ENCODE results near the gene PKHD1.
"Not testable (repeated sequence)": the region's sequence is repeated elsewhere in the genome, so short reads cannot be mapped to it uniquely, and the experiment has no call there.

PKHD1 gene

DNA sequence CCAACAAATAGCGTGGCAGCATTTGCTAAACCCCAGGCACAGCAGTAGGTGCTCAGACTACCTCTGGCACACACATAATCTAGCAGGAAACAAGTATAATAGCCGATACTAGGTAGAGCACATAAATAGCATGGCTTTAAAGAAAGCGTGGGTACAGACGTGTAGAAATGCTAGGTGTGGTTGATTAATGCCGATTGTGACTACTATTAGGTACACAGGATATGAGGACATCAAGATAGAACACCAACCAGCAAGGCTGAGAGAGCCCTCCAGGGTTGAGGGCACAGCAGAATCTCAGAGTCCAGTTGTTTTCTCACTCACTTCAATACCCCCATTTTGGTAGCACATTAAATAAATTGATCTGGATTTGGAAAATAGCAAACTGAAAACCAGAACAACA lies 100.5 kb downstream of the PKHD1 start:
- DNase-seq (ENCODE audit: low read depth), result no peak

DNA sequence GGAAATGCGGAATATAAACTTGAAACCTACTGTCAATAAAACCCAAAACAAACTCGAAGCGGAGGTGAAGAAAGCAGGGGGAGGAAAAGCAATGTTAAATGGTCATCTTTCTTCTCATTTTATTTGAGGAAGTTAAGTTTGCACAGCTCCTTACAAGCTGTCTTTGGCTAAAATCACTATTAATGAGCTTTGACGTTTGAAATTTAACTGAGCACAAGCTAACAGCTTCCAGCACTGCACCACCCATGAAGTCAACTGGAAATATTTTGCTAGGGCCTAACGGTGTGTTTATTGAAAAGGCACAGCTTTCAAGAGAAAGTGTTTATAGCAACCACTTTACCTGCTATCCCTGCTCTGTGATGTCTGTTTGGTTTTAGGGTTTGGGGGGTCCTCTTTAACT lies 103.8 kb downstream of the PKHD1 start:
- DNase-seq (ENCODE audit: low read depth), result no peak

DNA sequence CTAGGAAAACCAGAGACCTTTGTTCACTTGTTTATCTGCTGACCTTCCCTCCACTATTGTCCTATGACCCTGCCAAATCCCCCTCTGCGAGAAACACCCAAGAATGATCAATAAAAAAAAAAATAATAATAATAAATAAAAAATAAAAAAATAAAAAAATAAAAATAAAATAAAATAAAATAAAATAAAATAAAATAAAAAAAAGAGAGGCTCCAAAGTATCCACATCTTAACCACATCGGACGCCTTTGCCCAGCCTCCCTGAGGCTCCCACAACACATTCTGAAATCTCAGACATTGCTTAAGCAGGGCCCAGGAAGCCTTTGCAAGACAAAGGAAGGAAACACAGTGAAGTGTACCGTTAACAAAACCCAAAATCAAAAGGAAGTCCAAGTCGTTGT lies 104.7 kb downstream of the PKHD1 start:
- DNase-seq (ENCODE audit: low read depth), result not testable (repeated sequence)

DNA sequence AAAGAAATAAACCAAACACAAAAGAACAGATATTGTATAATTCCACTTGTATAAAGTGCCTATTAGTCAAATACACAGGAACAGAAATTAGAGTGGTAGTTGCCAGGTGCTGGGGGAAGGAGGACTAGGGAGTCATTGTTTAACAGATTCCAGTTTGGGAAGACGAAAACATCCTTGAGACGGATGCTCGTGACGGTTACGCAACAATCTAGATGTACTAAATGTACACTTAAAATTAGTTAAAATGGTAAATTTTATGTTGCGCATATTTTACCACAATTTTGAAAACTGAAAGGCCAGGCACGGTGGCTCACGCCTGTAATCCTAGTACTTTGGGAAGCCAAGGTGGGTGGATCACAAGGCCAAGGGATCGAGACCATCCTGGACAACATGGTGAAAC lies 111.0 kb downstream of the PKHD1 start:
- no peak for DNase-seq (ENCODE audit: low read depth)

DNA sequence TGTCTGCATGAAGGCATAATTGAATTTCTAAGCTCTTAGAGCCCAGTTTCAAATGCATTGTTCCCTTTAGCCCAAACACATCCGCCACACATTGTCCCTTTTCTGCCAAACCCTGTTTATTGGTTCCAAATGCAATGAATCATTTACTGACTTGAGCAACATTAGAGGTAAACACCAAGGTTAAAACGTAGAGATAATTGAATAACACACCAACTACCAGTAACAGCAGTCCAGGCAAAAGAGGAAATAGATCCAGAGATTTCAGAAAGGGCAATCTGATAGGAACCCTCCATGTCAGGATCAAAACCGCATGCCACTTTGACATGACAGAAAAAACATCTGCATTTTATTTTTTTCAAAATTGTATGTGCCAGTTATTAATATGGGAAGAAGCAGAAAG lies 114.8 kb downstream of the PKHD1 start:
- no peak for DNase-seq (ENCODE audit: low read depth)

DNA sequence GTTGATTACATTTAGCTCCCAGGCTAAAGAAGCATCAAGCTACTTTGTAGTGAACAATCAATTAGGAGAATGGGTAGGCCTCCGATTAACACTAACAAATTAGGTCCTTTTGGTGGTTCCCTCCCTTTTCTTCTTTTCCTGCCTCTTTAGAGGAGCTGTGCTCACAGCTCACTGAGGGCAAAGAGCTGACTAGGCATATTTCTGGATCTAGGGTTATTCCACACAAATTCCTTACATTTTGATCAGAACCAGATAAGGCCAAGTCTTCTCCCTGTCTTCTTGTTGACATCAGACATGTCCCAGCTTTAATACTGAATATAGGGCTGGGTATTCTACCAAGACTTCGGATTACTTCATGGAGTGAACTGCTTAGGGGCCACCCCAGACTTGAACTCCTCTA lies 119.1 kb downstream of the PKHD1 start:
- DNase-seq (ENCODE audit: low read depth), result no peak

DNA sequence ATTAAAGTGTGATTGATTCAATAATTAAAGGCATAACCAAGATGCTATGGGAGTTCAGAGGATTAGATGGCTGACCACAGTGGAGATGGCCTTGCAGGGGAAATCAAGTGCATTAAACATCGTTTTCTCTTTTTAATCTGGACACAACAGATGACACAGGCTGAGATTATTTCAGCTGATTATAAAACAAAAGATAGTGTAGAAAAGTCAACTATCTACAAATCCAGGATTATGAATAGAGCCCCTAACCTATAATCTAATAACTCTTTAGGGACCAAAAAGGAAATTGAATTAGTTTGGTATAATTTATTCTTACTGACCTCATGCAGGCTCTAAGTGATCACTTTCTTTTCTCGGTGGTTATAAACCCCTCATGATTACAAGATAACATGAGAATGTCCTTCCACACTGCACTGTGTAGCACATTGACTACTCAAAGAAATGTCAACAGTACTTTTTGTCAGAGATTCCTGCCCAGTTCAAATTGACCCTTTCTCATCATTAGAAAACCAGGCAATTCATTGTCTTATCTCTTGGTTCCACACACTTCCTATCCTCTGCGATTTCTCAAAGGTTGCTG lies 122.1 kb downstream of the PKHD1 start:
- no peak for DNase-seq (ENCODE audit: low read depth)

DNA sequence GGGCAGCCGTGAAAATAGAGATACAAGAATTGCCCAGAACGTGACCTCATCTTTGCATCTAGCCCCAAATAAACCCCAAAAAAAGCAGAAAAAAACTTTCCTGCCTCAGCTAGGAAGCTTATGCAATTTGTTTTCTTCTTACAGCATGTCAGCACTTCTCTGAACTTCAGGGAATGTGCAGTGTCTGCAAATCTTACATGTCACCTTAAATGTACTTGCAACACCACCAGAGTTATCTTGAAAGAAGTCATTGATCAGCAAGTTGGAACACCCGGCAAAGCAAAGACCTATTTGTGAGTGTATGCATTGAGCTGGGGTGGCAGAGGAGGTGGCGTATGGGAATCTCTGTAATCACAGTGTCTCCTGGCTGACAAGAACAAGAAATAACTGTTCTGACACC lies 123.4 kb downstream of the PKHD1 start:
- DNase-seq (ENCODE audit: low read depth), result no peak

DNA sequence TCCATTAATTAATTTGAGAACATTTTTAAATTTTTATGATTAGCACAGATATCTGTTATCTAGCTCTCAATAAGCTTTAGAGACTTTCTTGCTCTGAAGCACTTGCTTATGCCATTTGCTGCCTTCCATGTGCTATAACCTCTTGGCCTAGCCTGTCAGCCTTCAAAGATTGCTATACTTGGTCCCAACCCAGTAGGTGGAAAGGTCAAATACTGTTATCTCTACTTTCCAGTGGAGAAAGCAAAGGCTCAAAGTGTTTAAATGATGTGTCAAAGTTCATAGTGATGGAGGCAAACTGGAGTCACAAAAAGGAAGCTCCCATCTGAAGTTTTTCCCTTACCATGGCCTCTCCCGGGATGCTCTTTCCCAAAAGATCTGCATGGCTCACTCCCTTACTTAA lies 125.1 kb downstream of the PKHD1 start:
- no peak for DNase-seq (ENCODE audit: low read depth)

DNA sequence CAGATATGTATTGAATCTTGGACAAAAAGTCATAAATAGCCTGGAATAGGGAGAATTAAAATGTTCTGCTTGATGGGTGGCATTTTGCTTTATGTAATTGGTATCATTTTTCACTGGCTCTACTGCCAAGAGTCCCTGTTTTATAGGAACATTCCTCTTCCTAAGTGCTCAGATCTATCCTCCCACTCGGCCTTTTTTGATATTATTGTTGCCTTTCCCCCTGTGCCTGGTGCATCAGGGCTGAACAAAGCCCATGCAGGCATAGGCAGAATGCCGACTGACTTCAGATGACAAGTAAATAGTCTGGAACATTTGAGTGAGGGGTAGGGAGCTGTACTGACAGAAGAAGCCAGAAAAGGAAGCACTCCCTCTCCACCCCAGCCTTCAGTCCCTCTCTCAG lies 127.0 kb downstream of the PKHD1 start:
- DNase-seq (ENCODE audit: low read depth), result no peak

DNA sequence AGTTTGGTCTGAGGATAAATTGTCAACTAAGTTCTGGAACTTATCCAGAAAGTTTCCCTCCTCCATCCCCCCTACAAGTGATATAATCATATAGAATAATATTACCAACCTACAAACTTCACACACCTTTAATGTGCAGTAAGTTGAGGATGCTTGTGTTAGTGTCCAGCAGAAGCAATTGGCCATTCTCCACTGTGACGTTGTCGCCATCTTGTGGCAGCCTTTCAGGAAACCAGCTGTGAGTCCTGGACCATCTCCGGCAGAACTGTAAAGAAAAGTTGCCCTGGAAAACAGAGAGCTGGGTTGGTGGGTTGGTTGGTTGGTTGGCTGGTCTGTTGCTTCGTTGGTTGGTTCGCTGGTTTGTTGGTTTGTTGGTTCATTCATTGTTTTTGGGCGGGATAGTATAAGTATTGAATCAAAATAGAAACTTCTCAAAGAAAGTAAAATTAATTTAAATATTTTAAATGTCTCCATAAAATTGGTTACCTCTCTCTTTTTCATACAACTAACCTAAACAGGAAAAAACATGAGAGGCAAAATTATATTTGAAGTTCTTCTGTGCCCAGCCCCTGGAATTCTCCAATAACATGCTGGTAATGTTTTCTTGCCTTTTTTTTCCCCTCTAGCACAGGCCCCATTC lies 127.5 kb downstream of the PKHD1 start:
- peak; percentile 27 for DNase-seq (ENCODE audit: low read depth)

DNA sequence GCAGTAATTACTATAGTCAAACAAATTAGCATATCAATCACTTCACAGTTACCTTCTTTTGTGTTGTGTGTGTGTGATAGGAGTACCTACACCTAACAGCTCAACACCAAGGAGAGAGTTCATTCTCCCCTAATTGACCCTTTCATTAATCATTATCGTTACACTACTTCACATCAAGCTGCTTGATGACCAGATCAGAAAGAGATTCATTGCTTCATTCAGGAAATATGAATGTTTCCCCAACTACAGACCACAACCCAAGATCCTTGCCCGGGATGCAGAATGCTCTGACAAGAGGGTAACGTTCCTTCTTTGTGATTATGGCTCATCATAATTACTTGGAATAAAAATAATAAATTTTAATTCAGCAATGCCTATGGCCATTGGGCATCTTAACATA lies 132.7 kb downstream of the PKHD1 start:
- no peak for DNase-seq (ENCODE audit: low read depth)

DNA sequence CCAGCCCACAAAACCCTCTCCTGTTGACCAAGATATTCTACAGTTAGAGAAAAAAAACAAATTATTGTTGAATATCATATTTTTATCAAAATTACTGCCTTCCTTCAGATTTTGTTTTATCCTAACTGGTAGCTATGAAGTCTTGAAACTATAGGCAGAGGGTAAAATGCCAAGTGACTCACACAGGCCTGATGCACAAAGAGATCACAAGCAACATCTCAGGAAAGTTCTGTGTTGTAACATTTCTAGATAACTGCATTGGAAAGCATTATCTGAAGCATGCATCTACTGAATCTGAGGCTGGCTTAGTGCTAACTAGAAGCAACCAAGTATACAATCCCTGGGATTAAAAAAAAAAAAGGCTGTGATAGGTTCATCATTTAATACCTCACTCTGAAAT lies 134.2 kb downstream of the PKHD1 start:
- no peak for DNase-seq (ENCODE audit: low read depth)

DNA sequence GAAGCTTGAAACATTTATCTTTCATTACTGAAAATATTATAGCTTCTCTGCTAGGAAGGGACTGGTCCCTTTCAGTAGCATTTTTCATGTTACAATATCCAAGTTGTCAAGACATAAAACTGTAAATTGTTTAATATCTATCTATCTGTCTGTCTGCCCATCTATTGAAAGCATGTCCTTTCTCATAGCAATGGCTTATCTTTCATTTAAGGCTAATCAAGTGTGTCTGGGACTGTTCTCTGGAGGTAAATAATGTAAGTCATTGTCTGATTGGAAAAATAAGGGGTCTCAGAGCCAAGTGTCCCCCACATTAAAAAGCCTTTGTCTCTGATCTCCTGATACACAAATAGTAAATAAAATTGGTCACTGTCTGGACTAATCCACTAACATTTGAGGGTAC lies 135.5 kb downstream of the PKHD1 start:
- DNase-seq (ENCODE audit: low read depth), result no peak

DNA sequence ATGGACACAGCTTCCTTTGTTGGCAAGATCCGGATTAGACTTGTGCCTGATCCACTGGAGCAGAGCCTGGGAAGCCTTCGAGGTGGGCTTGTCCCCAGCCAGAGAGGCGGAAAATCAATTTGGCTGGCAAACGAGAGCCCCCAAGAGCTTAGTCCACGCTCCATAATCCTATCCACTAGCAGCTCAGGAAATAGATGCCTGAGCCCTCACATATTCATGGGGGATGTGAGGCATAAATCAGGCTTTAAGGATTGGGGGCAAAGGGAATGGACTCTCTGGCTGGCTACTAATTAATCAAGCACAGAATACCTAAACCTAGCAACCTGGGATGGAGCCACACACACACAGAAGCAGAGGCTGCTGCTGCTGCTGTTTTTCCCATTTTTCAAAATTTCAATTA lies 137.9 kb downstream of the PKHD1 start:
- no peak for DNase-seq (ENCODE audit: low read depth)

DNA sequence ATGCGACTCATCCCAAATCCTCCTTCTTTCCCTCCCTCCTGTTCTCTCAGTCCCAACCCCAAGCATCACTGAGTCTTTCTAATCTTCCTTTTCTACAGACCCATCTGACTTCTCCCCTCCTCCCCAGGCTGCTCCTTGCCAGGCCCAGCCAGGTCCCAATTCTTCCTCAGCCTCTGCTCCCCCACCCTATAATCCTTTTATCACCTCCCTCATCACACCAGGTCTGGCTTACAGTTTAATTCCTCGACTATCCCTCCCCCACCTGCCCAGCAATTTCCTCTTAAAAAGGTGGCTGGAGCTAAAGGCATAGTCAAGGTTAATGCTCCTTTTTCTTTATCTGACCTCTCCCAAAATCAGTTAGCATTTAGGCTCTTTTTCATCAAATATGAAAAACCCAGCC lies 147.7 kb downstream of the PKHD1 start:
- DNase-seq (ENCODE audit: low read depth), result not testable (repeated sequence)

DNA sequence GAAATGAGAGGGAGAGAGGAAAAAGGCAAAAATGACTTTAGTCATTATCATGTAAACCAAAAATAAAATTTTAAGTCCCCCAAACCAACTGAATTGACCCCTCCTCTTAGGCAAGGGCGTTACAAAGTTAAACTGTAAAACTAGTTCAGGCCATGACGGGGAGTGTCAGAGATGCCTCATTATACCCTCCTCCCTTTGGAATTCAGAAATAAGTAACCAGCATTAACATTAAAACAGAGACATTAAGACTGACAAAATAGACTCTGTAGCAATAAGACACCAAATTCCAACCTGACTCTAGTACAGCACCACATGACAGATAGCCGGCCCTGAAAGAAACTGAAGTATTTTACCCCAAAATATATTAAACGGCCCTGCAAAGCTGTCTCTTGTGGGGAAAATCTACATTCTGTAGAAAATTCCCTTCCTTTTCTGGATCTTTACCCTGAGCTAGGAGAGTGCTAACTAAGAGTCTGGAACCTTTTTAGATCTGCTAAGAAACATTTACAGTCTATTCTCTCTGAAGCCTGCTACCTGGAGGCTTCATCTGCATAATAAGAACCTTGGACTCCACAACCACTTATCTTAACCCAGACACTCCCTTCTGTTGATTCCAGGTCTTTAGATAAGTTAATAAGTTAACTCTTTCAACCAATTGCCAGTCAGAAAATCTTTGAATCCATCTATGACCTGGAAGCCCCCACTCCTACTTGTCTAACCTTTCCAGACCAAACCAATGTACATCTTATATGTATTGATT lies 150.7 kb downstream of the PKHD1 start:
- no peak for DNase-seq (ENCODE audit: low read depth)

DNA sequence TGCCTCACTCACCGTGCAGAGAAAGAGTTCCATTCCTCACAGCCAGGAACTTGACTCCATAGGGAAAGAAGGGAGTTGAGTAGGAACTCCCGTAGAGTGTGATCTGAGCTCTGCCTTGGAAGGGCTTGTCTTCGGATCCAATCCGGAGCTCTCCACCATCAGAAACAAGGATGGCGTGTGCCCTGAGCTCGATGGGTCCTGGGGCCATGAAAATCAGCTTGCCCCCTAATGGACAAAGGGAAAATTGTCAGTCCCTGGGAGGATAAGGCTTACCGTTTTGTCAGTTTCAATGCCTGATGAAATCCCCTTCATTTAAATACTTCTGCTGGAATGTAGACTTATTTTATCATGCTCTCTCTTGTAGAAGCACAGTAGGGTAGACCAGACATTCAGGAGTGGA lies 153.3 kb downstream of the PKHD1 start:
- no peak for DNase-seq (ENCODE audit: low read depth)

DNA sequence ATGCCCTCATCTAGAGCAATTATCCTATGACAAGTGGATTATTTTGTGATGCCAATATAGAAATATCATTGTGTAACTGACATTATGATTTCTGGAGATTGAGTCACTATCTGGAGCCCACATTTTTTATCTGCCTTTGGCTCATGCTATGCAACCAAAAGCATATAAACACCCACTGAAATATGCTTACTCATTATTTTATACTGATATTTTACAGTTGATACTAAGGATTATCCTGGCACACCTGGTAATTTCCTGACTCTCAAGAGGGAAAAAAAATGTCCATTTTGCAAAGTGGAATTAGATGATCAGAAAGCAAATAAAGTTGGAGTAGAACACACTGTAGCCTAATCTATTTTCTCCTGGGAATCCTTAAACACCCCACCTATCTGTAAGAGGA lies 154.5 kb downstream of the PKHD1 start:
- DNase-seq (ENCODE audit: low read depth), result no peak

DNA sequence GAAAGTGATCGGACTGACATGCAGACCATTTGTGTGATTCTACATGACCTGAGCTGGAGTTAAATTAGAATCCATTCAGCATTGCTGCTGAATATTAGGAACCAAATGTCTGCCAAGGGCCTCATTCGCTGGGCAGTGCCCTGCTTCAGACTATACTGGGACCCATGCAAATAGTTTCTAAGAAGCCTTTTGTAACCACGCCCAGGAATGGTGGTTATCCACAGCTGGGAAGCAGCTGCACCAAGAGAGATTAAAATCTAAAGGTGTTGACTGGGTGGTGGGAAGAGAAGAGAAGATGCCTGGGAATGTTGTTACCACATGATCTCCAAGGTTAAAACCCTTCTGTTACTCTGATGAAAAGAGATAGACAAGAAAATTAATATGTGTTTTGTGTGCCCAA lies 156.8 kb downstream of the PKHD1 start:
- DNase-seq (ENCODE audit: low read depth), result no peak

DNA sequence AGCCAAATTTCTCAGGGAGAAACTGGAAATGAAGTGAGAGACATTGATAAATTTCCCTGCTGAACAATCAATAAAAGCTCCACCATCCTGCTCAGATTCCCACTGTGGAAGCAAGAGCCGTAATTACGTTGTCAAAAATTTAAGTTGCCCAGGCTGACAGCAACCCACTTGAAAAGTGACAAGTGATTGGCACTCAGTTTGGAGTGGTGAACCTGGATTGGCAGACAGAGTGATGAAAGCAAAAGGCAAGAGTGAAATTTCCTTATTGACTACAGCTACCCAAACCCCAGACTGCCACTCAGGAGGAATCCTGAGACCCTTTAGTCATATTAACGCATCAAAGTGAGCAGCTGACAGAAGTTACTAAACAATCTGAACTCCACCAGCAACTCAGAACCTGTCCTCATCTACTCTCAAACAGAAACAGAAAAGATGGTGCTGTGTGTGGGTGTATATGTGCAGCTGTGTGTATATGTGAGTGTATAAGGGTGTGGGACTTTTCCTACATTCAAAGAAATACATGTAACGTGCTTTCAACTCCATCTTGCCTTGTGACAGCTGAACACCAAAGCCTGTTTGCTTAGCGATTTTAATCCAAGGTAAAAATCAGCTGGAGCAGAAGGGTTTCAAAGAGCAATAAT lies 157.4 kb downstream of the PKHD1 start:
- no peak for DNase-seq (ENCODE audit: low read depth)

DNA sequence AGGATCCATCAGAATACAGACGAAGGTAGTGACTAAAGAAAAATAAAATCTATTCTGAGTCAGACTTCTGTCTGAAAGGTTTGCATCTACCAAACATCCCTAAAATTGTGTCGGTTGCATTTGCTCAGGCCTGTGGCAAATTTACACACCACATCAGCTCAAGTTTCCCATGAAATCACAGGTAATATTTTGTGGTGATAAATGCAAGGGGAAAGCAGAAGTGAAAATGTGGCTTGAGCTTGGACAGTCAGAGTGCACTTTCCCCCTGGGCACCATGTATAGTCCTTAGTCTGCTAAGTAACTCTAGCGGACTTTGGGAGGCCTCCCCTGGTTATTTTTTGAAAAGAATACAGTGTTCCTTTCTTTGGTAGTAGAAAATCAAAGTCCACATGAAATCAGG lies 159.1 kb downstream of the PKHD1 start:
- DNase-seq (ENCODE audit: low read depth), result no peak

DNA sequence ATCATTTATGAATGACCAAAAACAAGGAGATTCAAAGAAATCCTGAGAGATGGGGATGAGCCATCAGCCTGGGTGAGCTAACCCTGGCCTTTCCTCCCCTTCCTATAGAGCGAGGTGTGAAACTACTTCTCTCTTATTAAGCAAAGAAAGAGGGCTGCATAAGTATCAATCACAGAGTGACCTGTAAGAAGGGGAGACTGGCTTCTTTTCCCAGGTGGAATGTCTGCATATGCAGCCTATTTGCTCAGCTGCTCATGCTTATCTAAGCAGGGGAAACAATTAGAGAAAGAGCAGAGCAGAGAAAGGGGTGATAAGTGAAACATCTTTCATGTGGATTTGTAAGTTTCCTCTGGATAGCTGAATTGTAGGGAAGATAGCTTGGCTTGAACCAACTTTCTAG lies 160.0 kb downstream of the PKHD1 start:
- no peak for DNase-seq (ENCODE audit: low read depth)

All from activated T-cell treated with anti-CD3 and anti-CD28 coated beads for 48 hours (primary cell).